Measurements from ENCODE around the gene IL15RA.
"Not testable (repeated sequence)": the region's sequence is repeated elsewhere in the genome, so short reads cannot be mapped to it uniquely, and the experiment has no call there.

The IL15RA gene

GRCh38 chr10:5930272-5930671 lies 47.1 kb downstream of the IL15RA start:
- DNase-seq (ENCODE audit: low read depth in 1 of 2, low spot score in 1 of 2), result no peak

- no peak for DNase-seq (ENCODE audit: low read depth in 1 of 2, low spot score in 1 of 2)
These were observed 47.9 kb downstream of the IL15RA start for GRCh38 chr10:5929442-5929841.

GRCh38 chr10:5927306-5927705 lies 50.0 kb downstream of the IL15RA start:
- DNase-seq (ENCODE audit: low read depth in 1 of 2, low spot score in 1 of 2), result no peak

- DNase-seq (ENCODE audit: low read depth in 1 of 2, low spot score in 1 of 2), result no peak
These were observed 52.5 kb downstream of the IL15RA start for GRCh38 chr10:5924889-5925288.

GRCh38 chr10:5921746-5922145 lies 55.6 kb downstream of the IL15RA start:
- no peak for DNase-seq (ENCODE audit: low read depth in 1 of 2, low spot score in 1 of 2)

GRCh38 chr10:5919568-5919967 lies 57.8 kb downstream of the IL15RA start:
- DNase-seq (ENCODE audit: low read depth in 1 of 2, low spot score in 1 of 2), result no peak

- DNase-seq (ENCODE audit: low read depth in 1 of 2, low spot score in 1 of 2), result no peak
These were observed 58.6 kb downstream of the IL15RA start for GRCh38 chr10:5918763-5919162.

GRCh38 chr10:5917305-5917704 lies 60.0 kb downstream of the IL15RA start:
- no peak for DNase-seq (ENCODE audit: low read depth in 1 of 2, low spot score in 1 of 2)

- DNase-seq (ENCODE audit: low read depth in 1 of 2, low spot score in 1 of 2), result no peak
These were observed 61.9 kb downstream of the IL15RA start for GRCh38 chr10:5915451-5915850.

- no peak for DNase-seq (ENCODE audit: low read depth in 1 of 2, low spot score in 1 of 2)
These were observed 63.6 kb downstream of the IL15RA start for GRCh38 chr10:5913736-5914135.

GRCh38 chr10:5911670-5912069 lies 65.7 kb downstream of the IL15RA start:
- no peak for DNase-seq (ENCODE audit: low read depth in 1 of 2, low spot score in 1 of 2)

- no peak for DNase-seq (ENCODE audit: low read depth in 1 of 2, low spot score in 1 of 2)
These were observed 66.8 kb downstream of the IL15RA start for GRCh38 chr10:5910323-5911100.

- not testable (repeated sequence) for DNase-seq (ENCODE audit: low read depth in 1 of 2, low spot score in 1 of 2)
These were observed 68.7 kb downstream of the IL15RA start for GRCh38 chr10:5908676-5909075.

- no peak for DNase-seq (ENCODE audit: low read depth in 1 of 2, low spot score in 1 of 2)
These were observed 70.7 kb downstream of the IL15RA start for GRCh38 chr10:5906651-5907050.

GRCh38 chr10:5905854-5906507 lies 71.4 kb downstream of the IL15RA start:
- no peak for DNase-seq (ENCODE audit: low read depth in 1 of 2, low spot score in 1 of 2)

GRCh38 chr10:5904227-5904626 lies 73.1 kb downstream of the IL15RA start:
- no peak for DNase-seq (ENCODE audit: low read depth in 1 of 2, low spot score in 1 of 2)

- no peak for DNase-seq (ENCODE audit: low read depth in 1 of 2, low spot score in 1 of 2)
These were observed 73.8 kb downstream of the IL15RA start for GRCh38 chr10:5903563-5903962.

- no peak for DNase-seq (ENCODE audit: low read depth in 1 of 2, low spot score in 1 of 2)
These were observed 74.7 kb downstream of the IL15RA start for GRCh38 chr10:5902511-5903274.
